ENCODE data around the gene ALDH16A1.

ALDH16A1 gene

GRCh38 chr19:49488863-49489537 lies 36.0 kb downstream of the ALDH16A1 start:
- Mint-ChIP-seq H3K4me3 (peak overlapping the region; percentile 96 to 97), H3K36me3 (peaks cover 59 to 68% of the 10 kb centered on the region in 2 donors), H3K27me3 (no peaks in the 10 kb centered on the region), H3K27ac (peak overlapping the region; percentile 100), H3K4me1 (peaks cover 27 to 53% of the 10 kb centered on the region in 2 donors), H3K9me3 (no peaks in the 10 kb centered on the region)
- ATAC-seq (replicated peaks), result no peak
- DNase-seq, result no peak

- H3K4me3 Mint-ChIP-seq, result peak overlapping the region; percentile 96 to 97
- no peaks in the 10 kb centered on the region for H3K27me3 Mint-ChIP-seq
- H3K36me3 Mint-ChIP-seq, result peaks cover 59 to 68% of the 10 kb centered on the region in 2 donors
- ATAC-seq (replicated peaks) (no peak), DNase-seq (no peak)
- H3K4me1 Mint-ChIP-seq, result peaks cover 27 to 53% of the 10 kb centered on the region in 2 donors
- H3K9me3 Mint-ChIP-seq, result no peaks in the 10 kb centered on the region
- peak overlapping the region; percentile 100 for H3K27ac Mint-ChIP-seq
Observed at GRCh38 chr19:49489601-49490167, 36.7 kb downstream of the ALDH16A1 start.

- peaks cover 60 to 68% of the 10 kb centered on the region in 2 donors for H3K36me3 Mint-ChIP-seq
- peak overlapping the region; percentile 100 for H3K27ac Mint-ChIP-seq
- H3K4me1 Mint-ChIP-seq, result peaks cover 27 to 53% of the 10 kb centered on the region in 2 donors
- no peaks in the 10 kb centered on the region for H3K27me3 Mint-ChIP-seq
- peak overlapping the region; percentile 96 to 97 for H3K4me3 Mint-ChIP-seq
- H3K9me3 Mint-ChIP-seq, result no peaks in the 10 kb centered on the region
- ATAC-seq (replicated peaks) (no peak), DNase-seq (no peak)
Observed at GRCh38 chr19:49490287-49491029, 37.4 kb downstream of the ALDH16A1 start.

- ATAC-seq (replicated peaks) (no peak), DNase-seq (no peak)
- Mint-ChIP-seq H3K27me3 (no peaks in the 10 kb centered on the region), H3K36me3 (peaks cover 59 to 71% of the 10 kb centered on the region in 2 donors), H3K27ac (peak overlapping the region; percentile 100), H3K4me1 (peaks cover 27 to 47% of the 10 kb centered on the region in 2 donors), H3K9me3 (no peaks in the 10 kb centered on the region), H3K4me3 (peak overlapping the region; percentile 69 to 96)
Observed at GRCh38 chr19:49491030-49491803, 38.2 kb downstream of the ALDH16A1 start.

- Mint-ChIP-seq H3K9me3 (no peaks in the 10 kb centered on the region), H3K4me1 (peaks cover 27 to 44% of the 10 kb centered on the region in 2 donors), H3K27ac (peak overlapping the region; percentile 95), H3K27me3 (no peaks in the 10 kb centered on the region), H3K36me3 (peaks cover 65 to 78% of the 10 kb centered on the region in 2 donors), H3K4me3 (peak overlapping the region; percentile 28 to 61)
- DNase-seq (no peak), ATAC-seq (replicated peaks) (no peak)
Observed at GRCh38 chr19:49491804-49492572, 39.0 kb downstream of the ALDH16A1 start.

- Mint-ChIP-seq H3K27me3 (no peaks in the 10 kb centered on the region), H3K4me3 (peak overlapping the region; percentile 51 to 61)
- no peak for DNase-seq
Observed at GRCh38 chr19:49492573-49493405, 39.8 kb downstream of the ALDH16A1 start.

GRCh38 chr19:49496574-49497008 lies 43.6 kb downstream of the ALDH16A1 start:
- DNase-seq (no peak), ATAC-seq (replicated peaks) (no peak)
- peaks cover 38 to 50% of the 10 kb centered on the region in 2 donors for H3K4me1 Mint-ChIP-seq
- H3K27ac Mint-ChIP-seq, result peak overlapping the region; percentile 100
- H3K9me3 Mint-ChIP-seq, result no peaks in the 10 kb centered on the region
- peak overlapping the region; percentile 98 to 100 for H3K4me3 Mint-ChIP-seq
- H3K27me3 Mint-ChIP-seq, result no peaks in the 10 kb centered on the region
- peaks cover 60 to 68% of the 10 kb centered on the region in 2 donors for H3K36me3 Mint-ChIP-seq

More at GRCh38 chr19:49492573-49493405, 39.8 kb downstream of the ALDH16A1 start:
- peaks cover 24 to 44% of the 10 kb centered on the region in 2 donors for H3K4me1 Mint-ChIP-seq
- ATAC-seq (replicated peaks), result no peak
- no peaks in the 10 kb centered on the region for H3K9me3 Mint-ChIP-seq
- H3K27ac Mint-ChIP-seq, result peak overlapping the region; percentile 95
- H3K36me3 Mint-ChIP-seq, result peaks cover 66 to 79% of the 10 kb centered on the region in 2 donors

- Mint-ChIP-seq H3K4me3 (peak overlapping the region; percentile 98 to 100), H3K27ac (peak overlapping the region; percentile 100), H3K9me3 (no peaks in the 10 kb centered on the region), H3K27me3 (no peaks in the 10 kb centered on the region), H3K36me3 (peaks cover 54 to 61% of the 10 kb centered on the region in 2 donors), H3K4me1 (peaks cover 40 to 44% of the 10 kb centered on the region in 2 donors)
- ATAC-seq (replicated peaks) (peak; percentile 11 to 17), DNase-seq (no peak)
Observed at GRCh38 chr19:49497047-49497788, 44.2 kb downstream of the ALDH16A1 start.

- no peak for ATAC-seq (replicated peaks)
- DNase-seq, result no peak
- H3K27ac Mint-ChIP-seq, result peak overlapping the region; percentile 100
- H3K27me3 Mint-ChIP-seq, result no peaks in the 10 kb centered on the region
- H3K36me3 Mint-ChIP-seq, result peaks cover 49 to 56% of the 10 kb centered on the region in 2 donors
- peaks cover 37 to 40% of the 10 kb centered on the region in 2 donors for H3K4me1 Mint-ChIP-seq
- H3K9me3 Mint-ChIP-seq, result no peaks in the 10 kb centered on the region
- H3K4me3 Mint-ChIP-seq, result peak overlapping the region; percentile 98 to 100
Observed at GRCh38 chr19:49497789-49498103, 44.7 kb downstream of the ALDH16A1 start.

- peaks cover 34 to 40% of the 10 kb centered on the region in 2 donors for H3K4me1 Mint-ChIP-seq
- peaks cover 43 to 49% of the 10 kb centered on the region in 2 donors for H3K36me3 Mint-ChIP-seq
- H3K4me3 Mint-ChIP-seq, result peak overlapping the region; percentile 98 to 100
- no peaks in the 10 kb centered on the region for H3K9me3 Mint-ChIP-seq
- H3K27ac Mint-ChIP-seq, result peak overlapping the region; percentile 99
- ATAC-seq (replicated peaks), result no peak
- no peaks in the 10 kb centered on the region for H3K27me3 Mint-ChIP-seq
- no peak for DNase-seq
Observed at GRCh38 chr19:49498475-49498874, 45.5 kb downstream of the ALDH16A1 start.

- DNase-seq (no peak), ATAC-seq (replicated peaks) (no peak)
- Mint-ChIP-seq H3K4me3 (peak overlapping the region; percentile 98 to 100), H3K4me1 (peaks cover 33 to 40% of the 10 kb centered on the region in 2 donors), H3K27me3 (no peaks in the 10 kb centered on the region), H3K27ac (peak overlapping the region; percentile 99), H3K9me3 (no peaks in the 10 kb centered on the region), H3K36me3 (peaks cover 42 to 47% of the 10 kb centered on the region in 2 donors)
Observed at GRCh38 chr19:49499030-49499670, 46.1 kb downstream of the ALDH16A1 start.
